A549 (cell line): Measurements from ENCODE around the gene KCNB1. TPM values are rescaled to one million over a fixed set of nuclear protein-coding genes. Genes with fewer than 3 reads are reported as not detected.

Source experiments
- ATAC-seq, 2 experiments: fragments of 200-7000 bp in 1 of 2; fragments of >200 bp in 1 of 2; cut with Nextera tagmentation in 1 of 2; cut with Tn5 transposase in 1 of 2; 3 replicates each; pipeline versions ENCODE4 v1.8.0 to v1.9.1; 2018 to 2020; ENCODE audit warnings: mild to moderate bottlenecking in 1 of 2, moderate library complexity in 1 of 2
- CTCF ChIA-PET: fragments of 300-600 bp; sonication (Branson Sonifier 250); formaldehyde crosslinking; extraction: SDS; loops from one replicate; lab custom pipeline; 2021; ENCODE audit warnings: antibody characterized with exemption, inconsistent platforms; lab: Yijun Ruan, JAX
- POLR2A ChIA-PET: fragments of 350-600 bp; formaldehyde crosslinking; extraction: SDS; loops from one replicate; lab custom pipeline; 2021; ENCODE audit warnings: antibody characterized with exemption, inconsistent platforms; lab: Yijun Ruan, JAX
- DNase-seq, 2 experiments: peaks; one replicate each; pipeline versions ENCODE4 v3.0.0 to v3.0.0-alpha.2; 2011 to 2016; ENCODE audit warnings: low read depth in 1 of 2, low spot score in 1 of 2
- FAIRE-seq: peaks from 2 replicates; lab custom pipeline; 2011; peaks lifted over from hg19 to GRCh38; lab: Jason Lieb, UNC
- H3K27ac ChIP-seq, 2 experiments: fragments of >200 bp; sonication (Bioruptor Twin); formaldehyde crosslinking; 3 replicates each; pipeline ENCODE4 v1.5.1; 2016 to 2017
- H3K4me1 ChIP-seq: fragments of >200 bp; sonication (Bioruptor Twin); formaldehyde crosslinking; 3 replicates; pipeline ENCODE4 v1.6.1; 2016
- H3K4me2 ChIP-seq: fragments of >200 bp; sonication (Bioruptor Twin); formaldehyde crosslinking; 3 replicates; pipeline ENCODE4 v1.6.1; 2016
- H3K4me3 ChIP-seq: fragments of >200 bp; sonication (Bioruptor Twin); formaldehyde crosslinking; 3 replicates; pipeline ENCODE4 v1.5.1; 2016
- H3K9me3 ChIP-seq: fragments of >200 bp; sonication (Bioruptor Twin); formaldehyde crosslinking; 3 replicates; pipeline ENCODE4 v1.6.1; 2016
- BHLHE40 ChIP-seq: IDR thresholded peaks from 2 replicates; pipeline ENCODE4 v1.6.1; 2012; ENCODE audit warnings: low read depth, low read length, inconsistent platforms
- CEBPB ChIP-seq, 2 experiments: fragments of >200 bp in 1 of 2; sonication (Bioruptor Twin) in 1 of 2; formaldehyde crosslinking in 1 of 2; IDR thresholded peaks; 2 replicates each; pipeline ENCODE4 v1.6.1; 2012 to 2016
- CHD2 ChIP-seq: fragments of 150-350 bp; IDR thresholded peaks from 2 replicates; pipeline ENCODE4 v1.6.1; 2014; ENCODE audit warnings: low read length; ENCODE audit not compliant: partially characterized antibody
- EHF ChIP-seq: fragments of 250-450 bp; sonication (Bioruptor Pico); IDR thresholded peaks from 2 replicates; pipeline ENCODE4 v1.5.0; 2020; ENCODE audit warnings: mild to moderate bottlenecking
- HDAC2 ChIP-seq: fragments of 200-600 bp; sonication (generic); IDR thresholded peaks from 2 replicates; pipeline ENCODE4 v1.6.1; 2016
- HEYL ChIP-seq: fragments of 250-450 bp; sonication (Bioruptor Pico); IDR thresholded peaks from 2 replicates; pipeline ENCODE4 v1.8.0; 2021; ENCODE audit warnings: mild to moderate bottlenecking, moderate library complexity
- HOXA7 ChIP-seq: fragments of 250-450 bp; sonication (Bioruptor Pico); IDR thresholded peaks from 2 replicates; pipeline ENCODE4 v1.5.0; 2020; ENCODE audit warnings: mild to moderate bottlenecking, moderate library complexity
- HOXB13 ChIP-seq: fragments of 250-450 bp; sonication (Bioruptor Pico); IDR thresholded peaks from 2 replicates; pipeline ENCODE4 v1.5.0; 2020; ENCODE audit warnings: low read depth, mild to moderate bottlenecking, moderate library complexity
- HOXB5 ChIP-seq: fragments of 250-450 bp; sonication (Bioruptor Pico); IDR thresholded peaks from 2 replicates; pipeline ENCODE4 v1.5.0; 2020; ENCODE audit warnings: mild to moderate bottlenecking, moderate library complexity
- MAZ ChIP-seq: fragments of 150-350 bp; IDR thresholded peaks from 2 replicates; pipeline ENCODE4 v1.6.1; 2014; ENCODE audit warnings: antibody characterized with exemption, low read depth, low read length, borderline replicate concordance
- NFE2L2 ChIP-seq: fragments of 150-350 bp; conservative IDR thresholded peaks from 2 replicates; pipeline ENCODE4 v1.6.1; 2014; ENCODE audit warnings: low read length
- NPAS2 ChIP-seq: fragments of 250-450 bp; sonication (Bioruptor Pico); IDR thresholded peaks from 2 replicates; pipeline ENCODE4 v1.8.0; 2022; ENCODE audit warnings: mild to moderate bottlenecking, moderate library complexity, borderline replicate concordance
- PBX3 ChIP-seq: IDR thresholded peaks from 2 replicates; pipeline ENCODE4 v1.6.1; 2012
- PHF8 ChIP-seq: fragments of 200-600 bp; sonication (generic); IDR thresholded peaks from 2 replicates; pipeline ENCODE4 v1.6.1; 2016; ENCODE audit warnings: low read depth, mild to moderate bottlenecking, antibody characterized with exemption, moderate library complexity, borderline replicate concordance
- POLR2A ChIP-seq: IDR thresholded peaks from 2 replicates; pipeline ENCODE4 v1.6.1; 2012; ENCODE audit warnings: mild to moderate bottlenecking, low read length
- POLR2AphosphoS2 ChIP-seq: conservative IDR thresholded peaks from 2 replicates; pipeline ENCODE4 v1.6.1; 2012; ENCODE audit warnings: low read length, improper control_type of control experiment, inconsistent platforms
- RFX5 ChIP-seq: fragments of 450-650 bp; IDR thresholded peaks from 2 replicates; pipeline ENCODE4 v1.7.1; 2014; ENCODE audit warnings: antibody characterized with exemption, mild to moderate bottlenecking, moderate library complexity
- SMC3 ChIP-seq: fragments of >200 bp; sonication (Bioruptor Twin); formaldehyde crosslinking; IDR thresholded peaks from 3 replicates; pipeline ENCODE4 v1.6.1; 2018; ENCODE audit warnings: inconsistent platforms
- SREBF2 ChIP-seq: fragments of 450-650 bp; IDR thresholded peaks from 2 replicates; pipeline ENCODE4 v1.6.1; 2014; ENCODE audit warnings: mild to moderate bottlenecking, moderate library complexity
- ZC3H11A ChIP-seq: fragments of 450-650 bp; IDR thresholded peaks from 2 replicates; pipeline ENCODE4 v1.6.1; 2014; ENCODE audit warnings: antibody characterized with exemption, mild to moderate bottlenecking
- ZFP36 ChIP-seq: fragments of 450-650 bp; IDR thresholded peaks from 2 replicates; pipeline ENCODE4 v1.6.1; 2014; ENCODE audit warnings: borderline replicate concordance; ENCODE audit not compliant: partially characterized antibody
- ZNF302 ChIP-seq: fragments of 250-450 bp; sonication (Bioruptor Pico); IDR thresholded peaks from 2 replicates; pipeline ENCODE4 v1.9.0; 2021; ENCODE audit warnings: inconsistent platforms, mild to moderate bottlenecking, moderate library complexity
- WGBS: methylation state at CpG from one replicate; pipeline ENCODE4 v1.1.6; 2017; ENCODE audit errors: missing lambda C conversion rate; 5-methylcytosine and 5-hydroxymethylcytosine counted together
- polyA plus RNA-seq, 4 experiments: library from polyadenylated mRNA; depleted of rRNA in 3 of 4; stranded (reverse); fragments of >200 nt; fragmentation: RNase III in 1 of 4; extraction: RNeasy Plus Mini Kit Qiagen cat#74134 plus additional on column Dnase treatment in 1 of 4; gene quantifications; 2 replicates in 3 of 4; 3 replicates in 1 of 4; pipeline ENCODE4 v1.2.3, GENCODE V29; 2011 to 2017
- TF ChIP-seq, protein P1 (sequence below): fragments of 250-450 bp; sonication (Bioruptor Pico); IDR thresholded peaks from 2 replicates; pipeline ENCODE4 v1.5.0; 2020; ENCODE audit warnings: low read depth, mild to moderate bottlenecking, moderate library complexity
- TF ChIP-seq, protein P2 (sequence below): fragments of >200 bp; sonication (Bioruptor Twin); formaldehyde crosslinking; IDR thresholded peaks from 2 replicates; pipeline ENCODE4 v1.6.1; 2016
- TF ChIP-seq, protein P3 (sequence below): fragments of >200 bp; sonication (Bioruptor Twin); formaldehyde crosslinking; IDR thresholded peaks from 3 replicates; pipeline ENCODE4 v1.5.1; 2016

KCNB1 gene
- polyA plus RNA-seq, 2 of the 4 experiments (the other 2 are of a cell fraction), result 0.12 to 0.28 TPM

- no peak overlapping the region for H3K4me2 ChIP-seq
- TF ChIP-seq, protein P1, sequence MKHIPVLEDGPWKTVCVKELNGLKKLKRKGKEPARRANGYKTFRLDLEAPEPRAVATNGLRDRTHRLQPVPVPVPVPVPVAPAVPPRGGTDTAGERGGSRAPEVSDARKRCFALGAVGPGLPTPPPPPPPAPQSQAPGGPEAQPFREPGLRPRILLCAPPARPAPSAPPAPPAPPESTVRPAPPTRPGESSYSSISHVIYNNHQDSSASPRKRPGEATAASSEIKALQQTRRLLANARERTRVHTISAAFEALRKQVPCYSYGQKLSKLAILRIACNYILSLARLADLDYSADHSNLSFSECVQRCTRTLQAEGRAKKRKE (CRISPR knock-in tag), result no peak
- TF ChIP-seq PBX3 (no peak), NFE2L2 (no peak), PHF8 (no peak), SMC3 (no peak), MAZ (no peak), ZC3H11A (no peak), SREBF2 (no peak), HOXB5 (CRISPR knock-in tag) (no peak)
- TF ChIP-seq, protein P2, sequence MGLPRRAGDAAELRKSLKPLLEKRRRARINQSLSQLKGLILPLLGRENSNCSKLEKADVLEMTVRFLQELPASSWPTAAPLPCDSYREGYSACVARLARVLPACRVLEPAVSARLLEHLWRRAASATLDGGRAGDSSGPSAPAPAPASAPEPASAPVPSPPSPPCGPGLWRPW, result no peak
- H3K27ac ChIP-seq, result no peak overlapping the region
- H3K4me1 ChIP-seq, result peaks cover 8% of the 10 kb centered on the region
- no peaks in the 10 kb centered on the region for H3K9me3 ChIP-seq
- ATAC-seq, result no peak
- no peak for DNase-seq
- ChIA-PET CTCF (interaction anchor here (1.0 to 3.5 kb wide), 8 partner anchors 10 to 107 kb away, joined by 3 to 19 read pairs (median 4); no protein-coding TSS in a partner anchor), POLR2A (no interaction called here)
- no peak for FAIRE-seq
- no peak overlapping the region for H3K4me3 ChIP-seq
- WGBS, result 67% methylated on average over 5 of the region's 5 CpGs
Measured at GRCh38 chr20:49426395-49426794, 56.1 kb downstream of the KCNB1 start.

DNA sequence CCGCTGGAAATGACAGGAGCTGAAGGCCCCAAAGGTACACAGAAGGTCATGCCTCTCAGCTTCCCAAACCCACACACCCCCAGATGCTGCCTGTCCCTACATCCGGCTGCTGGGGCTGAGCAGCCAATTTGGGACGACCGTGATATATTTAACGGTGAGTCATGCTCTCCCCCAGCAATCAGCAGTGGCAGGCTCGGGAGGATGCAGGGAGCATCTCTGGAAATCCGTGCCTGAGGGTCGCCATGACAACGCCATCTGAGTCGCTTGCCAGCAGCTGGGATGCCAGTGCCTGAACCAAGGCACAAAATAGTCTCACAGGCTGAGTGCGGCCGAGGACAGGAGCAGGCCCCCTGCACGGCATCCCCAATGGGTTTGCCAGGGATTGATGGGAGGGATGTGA, 57.9 kb downstream of the KCNB1 start:
- Histone ChIP-seq H3K4me2 (no peak overlapping the region), H3K4me1 (no peaks in the 10 kb centered on the region), H3K9me3 (no peaks in the 10 kb centered on the region), H3K27ac (no peak overlapping the region), H3K4me3 (no peak overlapping the region)
- FAIRE-seq, result no peak
- no peak for ATAC-seq
- POLR2A ChIA-PET, result no interaction called here
- TF ChIP-seq ZNF302 (CRISPR knock-in tag), result no peak
- TF ChIP-seq HOXB13 (CRISPR knock-in tag), result no peak
- no peak for TF ChIP-seq EHF
- no peak for TF ChIP-seq HOXA7 (CRISPR knock-in tag)
- no peak for TF ChIP-seq RFX5
- TF ChIP-seq BHLHE40, result no peak
- TF ChIP-seq ZFP36, result no peak
- no peak for TF ChIP-seq POLR2AphosphoS2
- TF ChIP-seq HDAC2, result no peak
- TF ChIP-seq, protein P3, sequence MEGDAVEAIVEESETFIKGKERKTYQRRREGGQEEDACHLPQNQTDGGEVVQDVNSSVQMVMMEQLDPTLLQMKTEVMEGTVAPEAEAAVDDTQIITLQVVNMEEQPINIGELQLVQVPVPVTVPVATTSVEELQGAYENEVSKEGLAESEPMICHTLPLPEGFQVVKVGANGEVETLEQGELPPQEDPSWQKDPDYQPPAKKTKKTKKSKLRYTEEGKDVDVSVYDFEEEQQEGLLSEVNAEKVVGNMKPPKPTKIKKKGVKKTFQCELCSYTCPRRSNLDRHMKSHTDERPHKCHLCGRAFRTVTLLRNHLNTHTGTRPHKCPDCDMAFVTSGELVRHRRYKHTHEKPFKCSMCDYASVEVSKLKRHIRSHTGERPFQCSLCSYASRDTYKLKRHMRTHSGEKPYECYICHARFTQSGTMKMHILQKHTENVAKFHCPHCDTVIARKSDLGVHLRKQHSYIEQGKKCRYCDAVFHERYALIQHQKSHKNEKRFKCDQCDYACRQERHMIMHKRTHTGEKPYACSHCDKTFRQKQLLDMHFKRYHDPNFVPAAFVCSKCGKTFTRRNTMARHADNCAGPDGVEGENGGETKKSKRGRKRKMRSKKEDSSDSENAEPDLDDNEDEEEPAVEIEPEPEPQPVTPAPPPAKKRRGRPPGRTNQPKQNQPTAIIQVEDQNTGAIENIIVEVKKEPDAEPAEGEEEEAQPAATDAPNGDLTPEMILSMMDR, result no peak
- no peak for TF ChIP-seq NPAS2 (CRISPR knock-in tag)
- no peak for TF ChIP-seq POLR2A
- TF ChIP-seq CHD2, result no peak
- no peak for TF ChIP-seq CEBPB (IDR thresholded peaks at IDR 0.05)
- TF ChIP-seq HEYL, result no peak
- 68% methylated on average over 12 of the region's 13 CpGs for WGBS
- CTCF ChIA-PET, result interaction anchor here (1.2 to 3.5 kb wide), 3 partner anchors 13 to 60 kb away, joined by 4 to 19 read pairs (median 10); no protein-coding TSS in a partner anchor
- DNase-seq, result no peak
